ENCODE measurements around the gene ADARB2.

ADARB2 gene

GRCh38 chr10:1293636-1294435, 443.5 kb downstream of the ADARB2 start:
- DNase-seq (ENCODE audit: low read depth in 2 of 2), result no peak

GRCh38 chr10:1293157-1293556, 444.2 kb downstream of the ADARB2 start:
- no peak for DNase-seq (ENCODE audit: low read depth in 2 of 2)

GRCh38 chr10:1292611-1293031, 444.7 kb downstream of the ADARB2 start:
- no peak for DNase-seq (ENCODE audit: low read depth in 2 of 2)

GRCh38 chr10:1291178-1292090, 445.9 kb downstream of the ADARB2 start:
- no peak for DNase-seq (ENCODE audit: low read depth in 2 of 2)

GRCh38 chr10:1290071-1290471, 447.3 kb downstream of the ADARB2 start:
- no peak for DNase-seq (ENCODE audit: low read depth in 2 of 2)

GRCh38 chr10:1289591-1289990, 447.7 kb downstream of the ADARB2 start:
- no peak for DNase-seq (ENCODE audit: low read depth in 2 of 2)

GRCh38 chr10:1287971-1288401, 449.3 kb downstream of the ADARB2 start:
- no peak for DNase-seq (ENCODE audit: low read depth in 2 of 2)

GRCh38 chr10:1287487-1287886, 449.8 kb downstream of the ADARB2 start:
- DNase-seq (ENCODE audit: low read depth in 2 of 2), result no peak

GRCh38 chr10:1284076-1284475, 453.2 kb downstream of the ADARB2 start:
- DNase-seq (ENCODE audit: low read depth in 2 of 2), result no peak

- DNase-seq (ENCODE audit: low read depth in 2 of 2), result no peak
Observed at GRCh38 chr10:1281405-1281782, 455.9 kb downstream of the ADARB2 start.

GRCh38 chr10:1280466-1281404, 456.6 kb downstream of the ADARB2 start:
- no peak for DNase-seq (ENCODE audit: low read depth in 2 of 2)

GRCh38 chr10:1278306-1278705, 459.0 kb downstream of the ADARB2 start:
- no peak for DNase-seq (ENCODE audit: low read depth in 2 of 2)

- no peak for DNase-seq (ENCODE audit: low read depth in 2 of 2)
Observed at GRCh38 chr10:1274701-1275544, 462.4 kb downstream of the ADARB2 start.

- no peak for DNase-seq (ENCODE audit: low read depth in 2 of 2)
Observed at GRCh38 chr10:1274111-1274661, 463.1 kb downstream of the ADARB2 start.

GRCh38 chr10:1273372-1274105, 463.8 kb downstream of the ADARB2 start:
- no peak for DNase-seq (ENCODE audit: low read depth in 2 of 2)

GRCh38 chr10:1272777-1273161, 464.6 kb downstream of the ADARB2 start:
- no peak for DNase-seq (ENCODE audit: low read depth in 2 of 2)

- no peak for DNase-seq (ENCODE audit: low read depth in 2 of 2)
Observed at GRCh38 chr10:1272079-1272776, 465.1 kb downstream of the ADARB2 start.

- DNase-seq (ENCODE audit: low read depth in 2 of 2), result no peak
Observed at GRCh38 chr10:1270906-1271305, 466.4 kb downstream of the ADARB2 start.

GRCh38 chr10:1270490-1270889, 466.8 kb downstream of the ADARB2 start:
- DNase-seq (ENCODE audit: low read depth in 2 of 2), result no peak

All from stimulated activated CD8-positive, alpha-beta memory T cell treated with anti-CD3 and anti-CD28 coated beads, Interleukin-15, amount 100 ng/mL, for 48 hours (primary cell).